HL-60/S4 (cell line): Measurements from ENCODE around the gene GPALPP1.
"Not testable (repeated sequence)": the region's sequence is repeated elsewhere in the genome, so short reads cannot be mapped to it uniquely, and the experiment has no call there.

Experiments
- in situ Hi-C: fragments of 300-500 bp; cut with MboI; formaldehyde crosslinking; loops from 2 replicates; pipeline ENCODE4 v1.14.3; 2022; ENCODE audit warnings: low sequenced_read_pairs

GPALPP1 gene

GRCh38 chr13:44989071-44989889 lies at the start of gene GPALPP1, which contains the start of gene NUFIP1:
TSS of gene GPALPP1 (plus strand) at chr13:44989538. CDS start at chr13:44989655, 117 bp downstream.
TSS of gene NUFIP1 (minus strand) at chr13:44989471. CDS start at chr13:44989436, 35 bp downstream.
- in situ Hi-C loops, result no loop called here

GRCh38 chr13:44943411-44943810 lies 45.9 kb upstream of the GPALPP1 start:
- in situ Hi-C loops, result not testable (repeated sequence)

- in situ Hi-C loops, result loop anchor here (25.0 kb wide), 1 partner anchor 464 kb away; no protein-coding TSS in a partner anchor
Observed at GRCh38 chr13:44951184-44951583, 38.2 kb upstream of the GPALPP1 start.

- in situ Hi-C loops, result loop anchor here (25.0 kb wide), 1 partner anchor 465 kb away; no protein-coding TSS in a partner anchor
Observed at GRCh38 chr13:44952671-44953070, 36.7 kb upstream of the GPALPP1 start.

GRCh38 chr13:44954224-44954623 lies 35.1 kb upstream of the GPALPP1 start:
- in situ Hi-C loops, result loop anchor here (25.0 kb wide), 1 partner anchor 467 kb away; no protein-coding TSS in a partner anchor

- in situ Hi-C loops, result loop anchor here (25.0 kb wide), 1 partner anchor 468 kb away; no protein-coding TSS in a partner anchor
Observed at GRCh38 chr13:44955406-44955805, 33.9 kb upstream of the GPALPP1 start.

GRCh38 chr13:44961997-44962396 lies 27.3 kb upstream of the GPALPP1 start:
- in situ Hi-C loops, result loop anchor here (25.0 kb wide), 1 partner anchor 475 kb away; no protein-coding TSS in a partner anchor

GRCh38 chr13:44967704-44968433 lies 21.5 kb upstream of the GPALPP1 start:
- in situ Hi-C loops, result loop anchor here (25.0 kb wide), 1 partner anchor 481 kb away; no protein-coding TSS in a partner anchor

- in situ Hi-C loops, result loop anchor here (25.0 kb wide), 1 partner anchor 481 kb away; no protein-coding TSS in a partner anchor
Observed at GRCh38 chr13:44968434-44968815, 20.9 kb upstream of the GPALPP1 start.

- in situ Hi-C loops, result loop anchor here (25.0 kb wide), 1 partner anchor 483 kb away; no protein-coding TSS in a partner anchor
Observed at GRCh38 chr13:44969551-44970484, 19.5 kb upstream of the GPALPP1 start.

GRCh38 chr13:44971656-44972595 lies 17.4 kb upstream of the GPALPP1 start:
- in situ Hi-C loops, result loop anchor here (25.0 kb wide), 1 partner anchor 485 kb away; no protein-coding TSS in a partner anchor

- in situ Hi-C loops, result loop anchor here (25.0 kb wide), 1 partner anchor 486 kb away; no protein-coding TSS in a partner anchor
Observed at GRCh38 chr13:44972956-44973581, 16.3 kb upstream of the GPALPP1 start.

GRCh38 chr13:44974056-44974793 lies 15.1 kb upstream of the GPALPP1 start:
- in situ Hi-C loops, result loop anchor here (25.0 kb wide), 1 partner anchor 487 kb away; no protein-coding TSS in a partner anchor

GRCh38 chr13:44976196-44976595 lies 13.1 kb upstream of the GPALPP1 start:
- in situ Hi-C loops, result no loop called here

- in situ Hi-C loops, result no loop called here
Observed at GRCh38 chr13:44976949-44977583, 12.3 kb upstream of the GPALPP1 start.

GRCh38 chr13:44978328-44978727 lies 11.0 kb upstream of the GPALPP1 start:
- in situ Hi-C loops, result no loop called here

- in situ Hi-C loops, result no loop called here
Observed at GRCh38 chr13:44989941-44990340, 603 bp downstream of the GPALPP1 start.
